SK-N-SH (cell line): Measurements from ENCODE around the gene NTNG1. TPM values are rescaled to one million over a fixed set of nuclear protein-coding genes. Genes with fewer than 3 reads are reported as not detected.

Experiments used
- CTCF ChIA-PET: fragments of 300-600, 350-600 bp; formaldehyde crosslinking; extraction: SDS; loops from one replicate; lab custom pipeline; 2021; lab: Yijun Ruan, JAX
- POLR2A ChIA-PET: fragments of 350-600 bp; sonication (Branson Sonifier 250); formaldehyde crosslinking; extraction: SDS; loops from one replicate; lab custom pipeline; 2020; ENCODE audit warnings: antibody characterized with exemption, inconsistent platforms; lab: Yijun Ruan, JAX
- DNase-seq: peaks from one replicate; pipeline ENCODE4 v3.0.0; 2012
- H2AFZ ChIP-seq: fragments of 200-600 bp; sonication (generic); 2 replicates; pipeline ENCODE4 v1.8.1; 2016; ENCODE audit warnings: antibody characterized with exemption, mild to moderate bottlenecking, low read depth
- H3F3A ChIP-seq: fragments of 200-600 bp; sonication (generic); replicated peaks from 2 replicates; pipeline ENCODE3; 2016; ENCODE audit warnings: antibody characterized with exemption, mild to moderate bottlenecking; ENCODE audit not compliant: insufficient read depth
- H3K27ac ChIP-seq, 2 experiments: fragments of 200-500 bp in 1 of 2; fragments of 200-600 bp in 1 of 2; sonication (Bioruptor generic) in 1 of 2; sonication (generic), shearing (Covaris generic) in 1 of 2; 2 replicates each; pipeline versions ENCODE4 v1.5.1 to v1.6.1; 2014 to 2016; ENCODE audit warnings: low read depth in 2 of 2, inconsistent platforms in 1 of 2, low read length in 1 of 2, mild to moderate bottlenecking in 1 of 2, mixed read lengths in 1 of 2
- H3K27me3 ChIP-seq: fragments of 200-600 bp; sonication (generic), shearing (Covaris generic); 2 replicates; pipeline ENCODE4 v1.6.1; 2016; ENCODE audit warnings: mixed run types; ENCODE audit not compliant: insufficient read depth
- H3K36me3 ChIP-seq, 2 experiments: fragments of 200-500 bp in 1 of 2; fragments of 200-600 bp in 1 of 2; sonication (Bioruptor generic) in 1 of 2; sonication (generic) in 1 of 2; replicated peaks in 1 of 2; 2 replicates each; pipeline versions ENCODE3 to v1.5.1; 2014 to 2016; ENCODE audit warnings: low read length in 1 of 2, mild to moderate bottlenecking in 1 of 2; ENCODE audit not compliant: insufficient read depth in 2 of 2, control insufficient read depth in 1 of 2
- H3K4me1 ChIP-seq, 2 experiments: fragments of 200-500 bp in 1 of 2; fragments of 200-600 bp in 1 of 2; sonication (Bioruptor generic) in 1 of 2; sonication (generic), shearing (Covaris generic) in 1 of 2; 2 replicates each; pipeline versions ENCODE4 v1.5.1 to v1.6.1; 2014 to 2016; ENCODE audit warnings: low read depth in 1 of 2, low read length in 1 of 2, mixed run types in 1 of 2; ENCODE audit not compliant: insufficient read depth in 2 of 2, control insufficient read depth in 1 of 2
- H3K4me2 ChIP-seq: fragments of 200-600 bp; sonication (generic), shearing (Covaris generic); 2 replicates; pipeline ENCODE4 v1.6.1; 2017; ENCODE audit warnings: mixed run types
- H3K4me3 ChIP-seq, 2 experiments: fragments of 200-500 bp in 1 of 2; fragments of 200-600 bp in 1 of 2; sonication (Bioruptor generic) in 1 of 2; sonication (generic), shearing (Covaris generic) in 1 of 2; 2 replicates each; pipeline versions ENCODE4 v1.5.1 to v1.8.1; 2014 to 2016; ENCODE audit warnings: low read depth in 2 of 2, inconsistent platforms in 1 of 2, low read length in 1 of 2, mild to moderate bottlenecking in 1 of 2, mixed read lengths in 1 of 2, moderate library complexity in 1 of 2
- H3K79me2 ChIP-seq: fragments of 200-600 bp; sonication (generic); 2 replicates; pipeline ENCODE4 v1.8.1; 2017; ENCODE audit warnings: mild to moderate bottlenecking; ENCODE audit not compliant: insufficient read depth
- H3K9ac ChIP-seq: fragments of 200-600 bp; sonication (generic); 2 replicates; pipeline ENCODE4 v1.6.1; 2017; ENCODE audit warnings: mixed run types
- H3K9me2 ChIP-seq: fragments of 200-600 bp; sonication (generic); 2 replicates; pipeline ENCODE4 v1.6.1; 2017; ENCODE audit warnings: mixed run types
- H3K9me3 ChIP-seq: fragments of 200-600 bp; sonication (generic); 2 replicates; pipeline ENCODE4 v1.6.1; 2017; ENCODE audit warnings: mixed run types, mild to moderate bottlenecking, moderate library complexity
- H4K20me1 ChIP-seq: fragments of 200-600 bp; sonication (generic); 2 replicates; pipeline ENCODE4 v1.6.1; 2017; ENCODE audit warnings: mild to moderate bottlenecking, mixed run types; ENCODE audit not compliant: insufficient read depth
- ELF1 ChIP-seq: IDR thresholded peaks from 2 replicates; pipeline ENCODE4 v1.4.0; 2012
- EP300 ChIP-seq, 2 experiments: IDR thresholded peaks; 2 replicates each; pipeline versions ENCODE4 v1.4.0 to v1.6.1; 2012; ENCODE audit warnings: borderline replicate concordance in 1 of 2, low read depth in 1 of 2, low read length in 1 of 2
- EZH2phosphoT487 ChIP-seq: fragments of 200-600 bp; sonication (generic); IDR thresholded peaks from 2 replicates; pipeline ENCODE4 v1.6.1; 2017; ENCODE audit warnings: low read depth, mixed run types, mild to moderate bottlenecking, antibody characterized with exemption, moderate library complexity, borderline replicate concordance
- GABPA ChIP-seq: IDR thresholded peaks from 2 replicates; pipeline ENCODE4 v1.4.0; 2012; ENCODE audit warnings: low read depth, mild to moderate bottlenecking
- IRF3 ChIP-seq: fragments of 150-350 bp; IDR thresholded peaks from 2 replicates; pipeline ENCODE4 v1.6.1; 2016; ENCODE audit warnings: mild to moderate bottlenecking, low read depth, low read length
- MEF2A ChIP-seq: IDR thresholded peaks from 2 replicates; pipeline ENCODE4 v1.4.0; 2012; ENCODE audit warnings: low read depth, borderline replicate concordance
- POLR2AphosphoS5 ChIP-seq: IDR thresholded peaks from 2 replicates; pipeline ENCODE4 v1.6.1; 2012; ENCODE audit warnings: low read depth, low read length
- RCOR1 ChIP-seq: fragments of 150-350 bp; IDR thresholded peaks from 2 replicates; pipeline ENCODE4 v1.6.1; 2017; ENCODE audit warnings: antibody characterized with exemption, low read length
- SMC3 ChIP-seq: IDR thresholded peaks from 2 replicates; pipeline ENCODE4 v1.6.1; 2012; ENCODE audit warnings: low read depth, low read length, improper control_type of control experiment
- TAF1 ChIP-seq: IDR thresholded peaks from 2 replicates; pipeline ENCODE4 v1.6.1; 2012; ENCODE audit warnings: low read depth, mild to moderate bottlenecking, low read length, moderate library complexity, borderline replicate concordance
- USF1 ChIP-seq: IDR thresholded peaks from 2 replicates; pipeline ENCODE4 v1.4.0; 2012; ENCODE audit warnings: low read depth, borderline replicate concordance
- ZBTB33 ChIP-seq: IDR thresholded peaks from 2 replicates; pipeline ENCODE4 v1.4.0; 2012; ENCODE audit warnings: low read depth, borderline replicate concordance
- WGBS: methylation state at CpG from one replicate; pipeline ENCODE4 v1.1.6; 2017; ENCODE audit warnings: low lambda C conversion rate; 5-methylcytosine and 5-hydroxymethylcytosine counted together
- polyA plus RNA-seq, 3 experiments: library from polyadenylated mRNA; depleted of rRNA; stranded (reverse); fragments of >200 nt; gene quantifications; 2 replicates each; pipeline ENCODE4 v1.2.3, GENCODE V29; 2012
- TF ChIP-seq, protein P1 (sequence below): IDR thresholded peaks from 2 replicates; pipeline ENCODE4; 2012

Gene NTNG1
- polyA plus RNA-seq, 1 of the 3 experiments (the other 2 are of a cell fraction), result 0.03 TPM

DNA sequence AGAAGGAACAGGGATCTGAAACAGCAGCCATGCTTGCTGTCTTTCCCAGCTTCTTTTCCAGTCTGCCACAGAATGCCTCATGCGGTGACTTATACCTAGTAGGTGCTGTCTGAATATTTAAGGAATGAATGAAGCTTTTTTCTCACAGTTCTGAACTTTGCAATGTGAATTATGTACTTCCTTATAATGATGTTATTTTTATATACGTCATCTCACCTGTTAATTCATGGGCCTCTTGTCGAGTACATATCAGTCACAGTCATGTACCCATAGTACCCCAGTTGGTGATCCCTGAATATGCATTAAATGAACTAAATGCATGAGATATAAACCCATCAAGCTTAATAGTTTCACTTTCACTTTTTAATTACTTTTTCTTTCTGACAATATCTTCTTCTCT lies 132.7 kb downstream of the NTNG1 start:
- no peaks in the 10 kb centered on the region for H3K9me3 ChIP-seq
- no peaks in the 10 kb centered on the region for H3K79me2 ChIP-seq
- no peak overlapping the region for H3K4me3 ChIP-seq
- CTCF ChIA-PET, result interaction anchor here (1.1 to 1.3 kb wide), 3 partner anchors 53 to 477 kb away, joined by 3 to 4 read pairs (median 3); no protein-coding TSS in a partner anchor
- H3K27me3 ChIP-seq, result no peaks in the 10 kb centered on the region
- no peak for TF ChIP-seq IRF3
- TF ChIP-seq RCOR1, result no peak
- TF ChIP-seq TAF1, result no peak
- no peak for TF ChIP-seq POLR2AphosphoS5
- TF ChIP-seq SMC3, result no peak
- TF ChIP-seq ZBTB33, result no peak
- TF ChIP-seq, protein P1, sequence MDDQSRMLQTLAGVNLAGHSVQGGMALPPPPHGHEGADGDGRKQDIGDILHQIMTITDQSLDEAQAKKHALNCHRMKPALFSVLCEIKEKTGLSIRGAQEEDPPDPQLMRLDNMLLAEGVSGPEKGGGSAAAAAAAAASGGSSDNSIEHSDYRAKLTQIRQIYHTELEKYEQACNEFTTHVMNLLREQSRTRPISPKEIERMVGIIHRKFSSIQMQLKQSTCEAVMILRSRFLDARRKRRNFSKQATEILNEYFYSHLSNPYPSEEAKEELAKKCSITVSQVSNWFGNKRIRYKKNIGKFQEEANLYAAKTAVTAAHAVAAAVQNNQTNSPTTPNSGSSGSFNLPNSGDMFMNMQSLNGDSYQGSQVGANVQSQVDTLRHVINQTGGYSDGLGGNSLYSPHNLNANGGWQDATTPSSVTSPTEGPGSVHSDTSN, result no peak
- no peaks in the 10 kb centered on the region for H3F3A ChIP-seq
- no peaks in the 10 kb centered on the region for H3K9me2 ChIP-seq
- no peak overlapping the region for H3K9ac ChIP-seq
- no peaks in the 10 kb centered on the region; a peak in 2 of 4 replicates for H3K4me1 ChIP-seq
- H4K20me1 ChIP-seq, result no peaks in the 10 kb centered on the region
- H2AFZ ChIP-seq, result no peak overlapping the region
- no peak overlapping the region for H3K4me2 ChIP-seq
- POLR2A ChIA-PET, result no interaction called here
- H3K27ac ChIP-seq, result no peak overlapping the region
- DNase-seq, result no peak
- no peaks in the 10 kb centered on the region for H3K36me3 ChIP-seq
- WGBS, result 42% methylated on average over 3 of the region's 3 CpGs

DNA sequence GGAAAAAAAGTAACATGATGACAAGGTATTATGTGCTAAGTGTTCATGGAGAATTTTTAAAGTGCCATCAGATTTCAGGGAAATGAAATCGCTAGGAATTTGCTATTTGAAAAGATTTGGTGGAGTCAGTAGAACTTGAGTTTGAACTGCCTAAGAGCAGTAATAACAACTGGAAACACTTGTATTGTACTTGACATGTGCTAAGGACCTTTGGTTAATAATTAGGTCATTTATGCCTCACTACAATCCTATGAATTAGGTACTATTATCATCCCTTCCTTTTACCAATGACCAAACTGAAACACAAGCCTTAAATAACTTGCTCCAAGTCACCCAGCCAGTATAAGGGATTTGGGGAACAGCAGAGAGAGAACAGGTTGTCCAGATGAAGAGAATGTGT lies 133.4 kb downstream of the NTNG1 start:
- H3K79me2 ChIP-seq, result no peaks in the 10 kb centered on the region
- no peak overlapping the region for H3K4me3 ChIP-seq
- no peaks in the 10 kb centered on the region for H4K20me1 ChIP-seq
- H3K27me3 ChIP-seq, result no peaks in the 10 kb centered on the region
- no peak overlapping the region for H3K9ac ChIP-seq
- DNase-seq, result no peak
- H3K36me3 ChIP-seq, result no peaks in the 10 kb centered on the region
- 60% methylated on average over 1 of the region's 1 CpG for WGBS
- H3K4me1 ChIP-seq, result no peaks in the 10 kb centered on the region; a peak in 2 of 4 replicates
- H3K4me2 ChIP-seq, result no peak overlapping the region
- ChIA-PET CTCF (interaction anchor here (0.8 to 1.0 kb wide), 2 partner anchors 256 to 474 kb away, joined by 3 read pairs; no protein-coding TSS in a partner anchor), POLR2A (no interaction called here)
- no peak overlapping the region for H2AFZ ChIP-seq
- no peak for TF ChIP-seq POLR2AphosphoS5
- no peak for TF ChIP-seq SMC3
- no peak for TF ChIP-seq MEF2A
- no peak for TF ChIP-seq RCOR1
- TF ChIP-seq EP300 (IDR thresholded peaks at IDR 0.05; ENCODE audit: borderline replicate concordance in 1 of 2, low read depth in 1 of 2, low read length in 1 of 2), result no peak
- TF ChIP-seq, protein P1, result no peak
- TF ChIP-seq GABPA, result no peak
- no peak for TF ChIP-seq USF1
- TF ChIP-seq ELF1, result no peak
- TF ChIP-seq EZH2phosphoT487, result no peak
- no peaks in the 10 kb centered on the region for H3K9me2 ChIP-seq
- no peaks in the 10 kb centered on the region for H3K9me3 ChIP-seq
- no peak overlapping the region for H3K27ac ChIP-seq
- H3F3A ChIP-seq, result no peaks in the 10 kb centered on the region
